Activated CD4-positive, alpha-beta T cell treated with anti-CD3 and anti-CD28 coated beads for 48 hours (primary cell): ENCODE data around the gene PTPRQ.

ENCODE experiments used
- DNase-seq: peaks from one replicate; pipeline ENCODE4 v3.0.0-alpha.2; 2020

PTPRQ gene

DNA sequence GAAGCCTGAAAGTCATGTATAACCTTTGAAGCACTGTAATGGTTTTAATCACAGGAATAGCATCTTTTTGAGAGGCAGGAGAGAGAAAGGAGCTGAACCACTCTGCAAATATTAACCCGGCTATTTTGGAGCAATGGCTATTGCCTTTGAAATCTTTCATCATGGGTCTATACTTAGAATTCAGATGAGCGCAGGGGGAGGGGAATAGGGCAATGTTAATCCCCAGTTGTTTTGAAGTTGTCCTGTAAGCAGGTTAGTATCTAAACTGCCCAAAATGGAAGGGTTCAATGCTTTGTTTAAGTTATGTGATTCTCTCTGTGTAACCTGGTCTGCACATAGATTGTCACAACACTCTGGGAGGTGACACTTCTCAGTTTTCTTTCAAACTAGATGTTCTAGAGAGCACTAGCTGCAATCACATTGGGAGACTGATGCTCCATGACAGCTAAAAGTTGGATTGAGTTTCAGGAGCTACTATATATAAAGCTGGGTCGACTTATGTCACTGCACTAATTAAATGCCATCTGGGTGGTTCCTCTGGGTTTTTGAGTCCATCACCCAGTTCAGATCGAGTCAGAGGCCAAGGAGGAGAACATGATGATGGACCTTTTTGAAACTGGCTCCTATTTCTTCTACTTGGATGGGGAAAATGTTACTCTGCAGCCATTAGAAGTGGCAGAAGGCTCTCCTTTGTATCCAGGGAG, 263.2 kb downstream of the PTPRQ start, which contains the start of gene MYF6:
TSS of gene MYF6 (plus strand) at position 509 of the 704 bp plus-strand sequence. CDS start at position 595, 86 bp downstream.
- no peak for DNase-seq

DNA sequence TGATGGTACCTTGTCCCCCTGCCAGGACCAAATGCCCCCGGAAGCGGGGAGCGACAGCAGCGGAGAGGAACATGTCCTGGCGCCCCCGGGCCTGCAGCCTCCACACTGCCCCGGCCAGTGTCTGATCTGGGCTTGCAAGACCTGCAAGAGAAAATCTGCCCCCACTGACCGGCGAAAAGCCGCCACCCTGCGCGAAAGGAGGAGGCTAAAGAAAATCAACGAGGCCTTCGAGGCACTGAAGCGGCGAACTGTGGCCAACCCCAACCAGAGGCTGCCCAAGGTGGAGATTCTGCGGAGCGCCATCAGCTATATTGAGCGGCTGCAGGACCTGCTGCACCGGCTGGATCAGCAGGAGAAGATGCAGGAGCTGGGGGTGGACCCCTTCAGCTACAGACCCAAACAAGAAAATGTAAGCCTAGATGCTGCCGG, 263.8 kb downstream of the PTPRQ start:
- no peak for DNase-seq

DNA sequence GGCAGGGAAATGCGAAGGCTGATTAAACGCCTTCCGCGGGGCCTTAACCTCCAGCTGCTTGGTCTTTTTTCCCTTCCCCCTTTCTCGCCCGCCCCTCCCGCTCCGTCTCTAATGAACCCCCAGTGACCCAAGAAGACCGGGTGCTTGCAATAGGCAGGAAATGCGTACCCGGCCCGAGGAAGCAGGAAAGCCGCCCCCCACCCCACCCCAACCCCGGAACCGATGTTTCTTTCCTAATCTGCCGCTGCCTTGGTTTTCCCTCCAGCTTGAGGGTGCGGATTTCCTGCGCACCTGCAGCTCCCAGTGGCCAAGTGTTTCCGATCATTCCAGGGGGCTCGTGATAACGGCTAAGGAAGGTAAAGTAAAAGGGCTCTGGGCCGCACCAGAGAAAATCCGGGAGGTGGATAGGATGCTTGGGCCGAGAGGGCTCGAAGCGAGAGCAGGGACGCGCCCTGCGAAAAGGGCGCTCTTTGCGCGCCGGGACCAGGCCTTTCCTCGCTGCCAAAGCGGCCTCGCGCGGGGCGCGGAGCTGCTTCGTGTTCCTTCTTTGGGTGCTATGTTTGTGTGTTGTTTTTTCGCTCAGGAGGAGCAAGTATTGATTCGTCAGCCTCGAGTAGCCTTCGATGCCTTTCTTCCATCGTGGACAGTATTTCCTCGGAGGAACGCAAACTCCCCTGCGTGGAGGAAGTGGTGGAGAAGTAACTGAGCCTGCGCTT, 264.4 kb downstream of the PTPRQ start:
- no peak for DNase-seq

- DNase-seq = no peak
Observed at GRCh38 chr12:80708975-80709328, 264.9 kb downstream of the PTPRQ start.

GRCh38 chr12:80709811-80710726, 266.0 kb downstream of the PTPRQ start:
- DNase-seq = no peak

- DNase-seq = no peak
Observed at GRCh38 chr12:80710727-80711449, 266.9 kb downstream of the PTPRQ start.

GRCh38 chr12:80711866-80712265, 267.8 kb downstream of the PTPRQ start:
- DNase-seq = no peak

DNA sequence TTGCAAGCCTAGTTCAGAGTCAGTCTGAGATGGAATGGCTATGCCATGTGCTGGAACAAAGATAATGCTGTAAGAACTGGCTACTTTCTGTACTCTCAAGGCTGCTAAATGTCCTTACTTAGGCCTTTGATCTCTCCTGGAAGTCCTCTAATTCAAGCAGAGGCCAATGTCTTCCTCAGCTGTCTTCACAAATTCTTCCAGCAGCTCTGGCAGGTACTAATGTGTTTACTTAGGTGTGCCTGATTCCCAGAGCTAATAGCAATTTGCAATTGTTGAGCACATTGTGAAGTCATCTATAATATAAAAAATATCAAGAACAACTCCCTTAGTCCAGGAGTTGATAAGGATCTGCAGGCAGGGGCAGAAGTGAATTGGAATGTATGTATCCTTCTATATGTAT, 268.8 kb downstream of the PTPRQ start:
- no peak for DNase-seq

- no peak for DNase-seq
Observed at GRCh38 chr12:80713419-80713818, 269.4 kb downstream of the PTPRQ start.

- no peak for DNase-seq
Observed at GRCh38 chr12:80714055-80714454, 270.0 kb downstream of the PTPRQ start.

- DNase-seq = no peak
Observed at GRCh38 chr12:80714846-80715245, 270.8 kb downstream of the PTPRQ start.

- DNase-seq = no peak
Observed at GRCh38 chr12:80715713-80716249, 271.7 kb downstream of the PTPRQ start.

DNA sequence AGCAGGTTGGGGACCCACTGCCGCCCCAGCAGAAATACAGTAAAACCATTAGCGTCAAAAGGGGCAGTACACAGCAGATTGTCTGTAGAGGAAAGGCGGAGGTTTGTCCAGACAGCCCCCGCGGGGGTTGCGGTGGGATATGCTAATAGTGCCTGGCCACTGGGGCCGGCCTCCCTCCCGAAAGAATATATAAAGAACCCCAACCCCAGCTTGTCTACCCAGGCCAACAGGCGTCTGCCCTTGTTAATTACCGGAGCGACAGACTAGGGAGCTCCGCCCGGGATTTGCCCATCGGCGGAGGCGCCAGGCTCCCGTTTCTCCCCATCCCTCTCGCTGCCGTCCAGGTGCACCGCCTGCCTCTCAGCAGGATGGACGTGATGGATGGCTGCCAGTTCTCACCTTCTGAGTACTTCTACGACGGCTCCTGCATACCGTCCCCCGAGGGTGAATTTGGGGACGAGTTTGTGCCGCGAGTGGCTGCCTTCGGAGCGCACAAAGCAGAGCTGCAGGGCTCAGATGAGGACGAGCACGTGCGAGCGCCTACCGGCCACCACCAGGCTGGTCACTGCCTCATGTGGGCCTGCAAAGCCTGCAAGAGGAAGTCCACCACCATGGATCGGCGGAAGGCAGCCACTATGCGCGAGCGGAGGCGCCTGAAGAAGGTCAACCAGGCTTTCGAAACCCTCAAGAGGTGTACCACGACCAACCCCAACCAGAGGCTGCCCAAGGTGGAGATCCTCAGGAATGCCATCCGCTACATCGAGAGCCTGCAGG, 272.8 kb downstream of the PTPRQ start, which contains the start of gene MYF5:
TSS of gene MYF5 (plus strand) at position 217 of the 774 bp plus-strand sequence. CDS start at position 369, 152 bp downstream.
- no peak for DNase-seq

GRCh38 chr12:80717856-80718255, 273.8 kb downstream of the PTPRQ start:
- no peak for DNase-seq

DNA sequence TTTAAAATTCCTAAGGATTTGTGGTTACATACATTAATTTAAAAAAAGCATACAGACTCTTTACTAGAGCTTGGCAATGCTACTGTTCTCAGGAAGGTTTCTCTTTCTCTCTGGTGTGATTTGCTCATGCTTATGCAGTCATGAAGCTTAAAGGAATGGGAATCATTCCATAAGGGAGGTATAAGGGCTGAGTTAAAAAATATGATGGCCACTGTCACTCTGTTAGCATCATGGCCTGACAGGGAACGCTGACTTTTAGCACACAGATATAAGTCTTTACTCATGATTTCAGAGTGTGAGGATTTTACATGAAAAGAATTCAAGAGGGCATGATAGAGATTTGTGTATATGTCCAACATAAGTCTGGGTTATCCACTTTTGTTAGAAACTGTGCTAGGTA, 276.5 kb downstream of the PTPRQ start:
- DNase-seq = no peak

GRCh38 chr12:80721326-80721725, 277.3 kb downstream of the PTPRQ start:
- DNase-seq = no peak
